ENCODE results near the gene ENO1.

The ENO1 gene

GRCh38 chr1:8816831-8817411 lies 61.6 kb downstream of the ENO1 start:
- Mint-ChIP-seq H3K9me3 (no peaks in the 10 kb centered on the region), H3K4me3 (peak overlapping the region; percentile 91 to 97 (median 93)), H3K27ac (peak overlapping the region; percentile 95 to 98 (median 95)), H3K27me3 (ENCODE audit: low read depth) (peaks cover 5% of the 10 kb centered on the region), H3K4me1 (peaks cover 54% of the 10 kb centered on the region), H3K36me3 (ENCODE audit: low read depth) (no peaks in the 10 kb centered on the region)
- TF ChIP-seq, protein P1, sequence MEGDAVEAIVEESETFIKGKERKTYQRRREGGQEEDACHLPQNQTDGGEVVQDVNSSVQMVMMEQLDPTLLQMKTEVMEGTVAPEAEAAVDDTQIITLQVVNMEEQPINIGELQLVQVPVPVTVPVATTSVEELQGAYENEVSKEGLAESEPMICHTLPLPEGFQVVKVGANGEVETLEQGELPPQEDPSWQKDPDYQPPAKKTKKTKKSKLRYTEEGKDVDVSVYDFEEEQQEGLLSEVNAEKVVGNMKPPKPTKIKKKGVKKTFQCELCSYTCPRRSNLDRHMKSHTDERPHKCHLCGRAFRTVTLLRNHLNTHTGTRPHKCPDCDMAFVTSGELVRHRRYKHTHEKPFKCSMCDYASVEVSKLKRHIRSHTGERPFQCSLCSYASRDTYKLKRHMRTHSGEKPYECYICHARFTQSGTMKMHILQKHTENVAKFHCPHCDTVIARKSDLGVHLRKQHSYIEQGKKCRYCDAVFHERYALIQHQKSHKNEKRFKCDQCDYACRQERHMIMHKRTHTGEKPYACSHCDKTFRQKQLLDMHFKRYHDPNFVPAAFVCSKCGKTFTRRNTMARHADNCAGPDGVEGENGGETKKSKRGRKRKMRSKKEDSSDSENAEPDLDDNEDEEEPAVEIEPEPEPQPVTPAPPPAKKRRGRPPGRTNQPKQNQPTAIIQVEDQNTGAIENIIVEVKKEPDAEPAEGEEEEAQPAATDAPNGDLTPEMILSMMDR (IDR thresholded peaks at IDR 0.05; ENCODE audit: unreplicated experiment in 3 of 3), result no peak

DNA sequence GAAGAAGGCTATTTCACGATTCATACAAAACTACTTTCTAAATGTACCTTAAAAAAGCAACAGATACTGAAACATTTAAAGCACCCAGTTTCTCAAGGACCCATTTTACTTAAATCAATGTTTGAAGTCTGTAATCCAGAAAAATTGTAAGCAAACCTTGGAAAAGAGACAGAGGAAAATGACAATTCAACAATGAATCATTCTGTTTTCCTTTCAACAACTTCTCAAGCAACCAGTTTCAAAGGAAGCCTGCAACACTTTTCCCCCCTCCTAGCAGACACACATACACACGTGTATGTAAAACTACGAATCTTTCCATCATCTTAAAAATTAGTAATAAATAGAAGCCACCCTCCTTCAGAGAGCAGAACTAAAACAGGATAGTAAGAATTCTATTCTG lies 62.2 kb downstream of the ENO1 start:
- Mint-ChIP-seq H3K27ac (peak overlapping the region; percentile 95 to 98 (median 95)), H3K27me3 (ENCODE audit: low read depth) (peaks cover 4% of the 10 kb centered on the region), H3K9me3 (no peaks in the 10 kb centered on the region), H3K36me3 (ENCODE audit: low read depth) (no peaks in the 10 kb centered on the region), H3K4me3 (peak overlapping the region; percentile 91 to 97 (median 93)), H3K4me1 (peaks cover 49% of the 10 kb centered on the region)
- TF ChIP-seq, protein P1 (IDR thresholded peaks at IDR 0.05; ENCODE audit: unreplicated experiment in 3 of 3), result no peak

DNA sequence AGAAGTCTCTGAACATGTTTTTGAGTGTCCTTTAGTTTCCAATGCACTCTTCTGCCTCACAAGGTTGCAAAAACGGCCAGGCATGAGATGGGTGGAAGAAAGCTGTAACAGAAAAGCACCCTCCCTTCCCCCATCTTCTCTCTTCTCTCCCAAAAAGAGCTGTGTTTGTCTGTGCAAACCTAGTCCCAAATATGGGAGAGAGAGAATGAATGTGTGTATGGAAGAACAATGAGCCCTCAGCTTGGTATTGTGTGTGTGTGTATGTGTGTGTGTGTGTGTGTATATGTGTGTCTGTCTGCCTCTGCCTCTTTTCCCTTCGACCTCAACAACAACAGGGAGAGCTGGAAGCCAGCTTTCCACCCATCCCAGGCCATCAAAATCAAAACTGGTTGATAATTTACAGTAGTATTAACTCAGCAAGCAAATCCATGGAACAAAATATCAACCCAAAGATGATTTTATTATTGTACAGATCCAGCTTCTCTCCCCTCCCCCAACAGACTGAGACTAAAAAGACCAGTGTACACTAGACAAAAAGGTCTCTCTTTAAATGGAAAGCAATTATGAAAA lies 62.8 kb downstream of the ENO1 start:
- TF ChIP-seq, protein P1 (IDR thresholded peaks at IDR 0.05; ENCODE audit: unreplicated experiment in 3 of 3), result no peak
- peaks cover 50% of the 10 kb centered on the region for H3K4me1 Mint-ChIP-seq
- peak overlapping the region; percentile 95 to 98 (median 95) for H3K27ac Mint-ChIP-seq
- peak overlapping the region; percentile 91 to 97 (median 93) for H3K4me3 Mint-ChIP-seq
- H3K36me3 Mint-ChIP-seq (ENCODE audit: low read depth), result no peaks in the 10 kb centered on the region
- no peaks in the 10 kb centered on the region for H3K9me3 Mint-ChIP-seq
- H3K27me3 Mint-ChIP-seq (ENCODE audit: low read depth), result no peaks in the 10 kb centered on the region

- H3K4me3 Mint-ChIP-seq, result peak overlapping the region; percentile 91 to 97 (median 93)
- no peaks in the 10 kb centered on the region for H3K9me3 Mint-ChIP-seq
- peak overlapping the region; percentile 95 to 98 (median 95) for H3K27ac Mint-ChIP-seq
- no peaks in the 10 kb centered on the region for H3K36me3 Mint-ChIP-seq (ENCODE audit: low read depth)
- H3K4me1 Mint-ChIP-seq, result peaks cover 52% of the 10 kb centered on the region
- H3K27me3 Mint-ChIP-seq (ENCODE audit: low read depth), result no peaks in the 10 kb centered on the region
- TF ChIP-seq, protein P1 (IDR thresholded peaks at IDR 0.05; ENCODE audit: unreplicated experiment in 3 of 3), result peak in 2 of 3 experiments; percentile 14 to 24
These were observed 63.6 kb downstream of the ENO1 start for GRCh38 chr1:8814865-8815264.

DNA sequence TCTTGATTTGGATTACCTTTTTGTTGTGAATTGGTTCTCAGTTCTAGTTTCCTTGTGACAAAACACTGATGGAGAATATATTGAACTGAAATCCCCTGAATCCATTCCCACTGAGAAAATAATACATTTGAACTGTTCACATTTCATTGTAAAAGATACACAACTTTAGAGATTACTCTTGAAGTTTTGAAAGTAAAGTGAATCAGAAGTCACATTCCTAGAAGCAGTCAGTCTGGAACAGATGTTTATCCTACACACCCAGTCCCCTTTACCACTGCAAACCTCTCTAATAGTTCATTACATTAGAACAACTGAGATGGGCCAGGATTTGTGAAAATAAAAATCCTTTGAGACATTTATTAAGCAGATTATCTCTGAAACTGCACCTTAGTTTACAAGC lies 64.5 kb downstream of the ENO1 start:
- TF ChIP-seq, protein P1 (IDR thresholded peaks at IDR 0.05; ENCODE audit: unreplicated experiment in 3 of 3), result no peak
- peak overlapping the region; percentile 91 to 97 (median 93) for H3K4me3 Mint-ChIP-seq
- peak overlapping the region; percentile 95 to 98 (median 95) for H3K27ac Mint-ChIP-seq
- no peaks in the 10 kb centered on the region for H3K9me3 Mint-ChIP-seq
- H3K36me3 Mint-ChIP-seq (ENCODE audit: low read depth), result no peaks in the 10 kb centered on the region
- H3K4me1 Mint-ChIP-seq, result peaks cover 52% of the 10 kb centered on the region
- H3K27me3 Mint-ChIP-seq (ENCODE audit: low read depth), result no peaks in the 10 kb centered on the region
